NCI-H2171 treated with DMSO at 0.1 percent for 48 hours (cell line): Measurements from ENCODE around the gene SEBOX.

ENCODE experiments used
- DNase-seq: peaks from one replicate; lab custom pipeline; 2025; lab: John Stamatoyannopoulos, UW

Gene SEBOX

DNA sequence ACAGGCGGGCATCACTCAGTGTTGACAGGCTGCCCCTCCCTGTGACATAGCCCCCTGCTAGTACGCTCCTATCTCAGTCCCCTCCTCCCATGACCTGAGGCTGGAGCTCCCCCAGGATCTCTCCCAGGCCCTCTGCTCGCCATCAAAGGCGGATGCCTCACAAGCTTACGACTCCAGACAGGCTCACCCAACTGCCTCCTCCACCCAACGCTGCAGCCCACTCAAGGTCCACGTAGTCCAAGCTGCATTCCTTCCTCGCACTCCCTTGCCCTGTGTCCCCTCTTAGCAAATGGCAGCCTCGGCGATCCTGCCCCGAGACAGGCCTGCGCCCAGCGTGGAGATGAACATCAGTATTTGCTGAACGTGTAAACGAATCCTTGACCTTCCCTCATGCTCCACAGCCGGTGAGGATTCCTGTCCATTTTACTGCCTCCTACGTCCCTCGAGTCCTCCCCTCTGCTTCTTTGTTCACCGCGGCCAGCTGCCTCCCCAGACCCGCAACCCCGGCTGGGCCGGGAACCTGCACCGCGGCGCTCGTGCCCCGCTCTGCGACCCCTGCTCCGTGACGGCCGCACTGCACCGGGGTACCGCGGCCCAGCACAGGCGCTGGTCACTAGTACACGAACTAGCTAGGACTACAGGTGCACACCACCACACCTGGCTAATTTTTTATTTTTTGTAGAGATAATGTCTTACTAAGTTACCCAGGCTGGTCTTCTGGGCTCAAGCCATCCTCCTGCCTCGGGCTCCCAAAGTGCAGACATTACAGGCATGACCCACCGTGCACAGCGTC is 46.8 kb downstream of the SEBOX start:
- DNase-seq = peak; percentile 43

GRCh38 chr17:28317099-28317965 is 47.7 kb downstream of the SEBOX start:
- no peak for DNase-seq

- DNase-seq = no peak
These were observed 48.9 kb downstream of the SEBOX start for GRCh38 chr17:28315846-28316705.

- no peak for DNase-seq
These were observed 51.2 kb downstream of the SEBOX start for GRCh38 chr17:28313841-28314240.
